22Rv1 (cell line): ENCODE measurements around the gene ABHD6.
"Not testable (repeated sequence)": the region's sequence is repeated elsewhere in the genome, so short reads cannot be mapped to it uniquely, and the experiment has no call there.

Experiments used
- H3K27ac ChIP-seq: fragments of 450-650 bp; 2 replicates; pipeline ENCODE4 v1.5.1; 2017
- ZFX ChIP-seq: fragments of 450-650 bp; IDR thresholded peaks from 2 replicates; pipeline ENCODE4 v1.6.1; 2017; ENCODE audit warnings: antibody characterized with exemption, borderline replicate concordance
- TF ChIP-seq, protein P1 (sequence below): fragments of 450-650 bp; IDR thresholded peaks from 2 replicates; pipeline ENCODE4 v1.5.1; 2017; ENCODE audit warnings: mild to moderate bottlenecking

The ABHD6 gene

DNA sequence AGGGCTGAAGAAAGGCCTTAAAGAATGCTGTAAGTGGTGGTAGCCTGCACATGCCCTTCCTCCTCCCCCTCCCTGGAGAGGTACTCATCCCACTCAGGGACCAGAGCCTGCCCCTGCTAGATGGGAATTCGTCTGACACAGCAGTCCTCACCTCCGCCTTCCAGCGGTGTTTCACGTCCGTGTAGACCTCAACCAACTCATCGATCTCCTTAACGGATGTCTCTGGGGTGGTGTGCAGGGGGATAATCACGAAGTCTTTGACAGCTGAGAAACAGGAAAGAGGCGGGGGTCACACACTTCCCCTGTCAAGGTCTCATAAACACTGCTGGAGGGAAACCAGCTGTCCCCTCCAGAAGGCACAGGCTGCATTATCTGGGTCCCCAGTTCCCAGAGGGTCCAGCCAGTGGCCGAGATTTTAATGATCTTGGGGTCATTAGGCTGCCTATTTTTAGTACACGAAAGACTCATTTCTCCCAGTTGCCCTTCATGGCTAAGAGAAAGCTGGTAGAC, 36.7 kb upstream of the ABHD6 start:
- TF ChIP-seq, protein P1, sequence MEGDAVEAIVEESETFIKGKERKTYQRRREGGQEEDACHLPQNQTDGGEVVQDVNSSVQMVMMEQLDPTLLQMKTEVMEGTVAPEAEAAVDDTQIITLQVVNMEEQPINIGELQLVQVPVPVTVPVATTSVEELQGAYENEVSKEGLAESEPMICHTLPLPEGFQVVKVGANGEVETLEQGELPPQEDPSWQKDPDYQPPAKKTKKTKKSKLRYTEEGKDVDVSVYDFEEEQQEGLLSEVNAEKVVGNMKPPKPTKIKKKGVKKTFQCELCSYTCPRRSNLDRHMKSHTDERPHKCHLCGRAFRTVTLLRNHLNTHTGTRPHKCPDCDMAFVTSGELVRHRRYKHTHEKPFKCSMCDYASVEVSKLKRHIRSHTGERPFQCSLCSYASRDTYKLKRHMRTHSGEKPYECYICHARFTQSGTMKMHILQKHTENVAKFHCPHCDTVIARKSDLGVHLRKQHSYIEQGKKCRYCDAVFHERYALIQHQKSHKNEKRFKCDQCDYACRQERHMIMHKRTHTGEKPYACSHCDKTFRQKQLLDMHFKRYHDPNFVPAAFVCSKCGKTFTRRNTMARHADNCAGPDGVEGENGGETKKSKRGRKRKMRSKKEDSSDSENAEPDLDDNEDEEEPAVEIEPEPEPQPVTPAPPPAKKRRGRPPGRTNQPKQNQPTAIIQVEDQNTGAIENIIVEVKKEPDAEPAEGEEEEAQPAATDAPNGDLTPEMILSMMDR, result no peak
- TF ChIP-seq ZFX, result no peak
- no peak overlapping the region for H3K27ac ChIP-seq

DNA sequence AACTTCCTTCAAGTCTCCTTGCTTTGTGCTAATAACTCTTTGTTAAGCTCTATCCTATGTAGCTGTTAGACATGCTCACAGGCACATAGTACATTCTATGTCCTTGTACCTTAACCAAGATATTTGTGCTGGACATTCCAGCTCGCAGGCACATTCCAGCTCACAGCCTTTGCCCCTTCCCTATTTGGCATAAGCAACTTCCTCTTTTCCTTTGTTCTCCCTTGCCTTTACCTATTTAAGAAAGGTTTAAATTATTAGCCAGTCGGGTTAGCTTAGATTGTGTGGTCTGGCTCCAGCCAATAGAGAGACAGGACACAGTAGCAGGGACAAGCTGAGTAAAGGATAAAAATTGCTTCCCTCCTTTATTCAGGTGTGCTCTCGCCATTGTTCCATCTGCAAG, 36.1 kb upstream of the ABHD6 start:
- H3K27ac ChIP-seq, result not testable (repeated sequence)

DNA sequence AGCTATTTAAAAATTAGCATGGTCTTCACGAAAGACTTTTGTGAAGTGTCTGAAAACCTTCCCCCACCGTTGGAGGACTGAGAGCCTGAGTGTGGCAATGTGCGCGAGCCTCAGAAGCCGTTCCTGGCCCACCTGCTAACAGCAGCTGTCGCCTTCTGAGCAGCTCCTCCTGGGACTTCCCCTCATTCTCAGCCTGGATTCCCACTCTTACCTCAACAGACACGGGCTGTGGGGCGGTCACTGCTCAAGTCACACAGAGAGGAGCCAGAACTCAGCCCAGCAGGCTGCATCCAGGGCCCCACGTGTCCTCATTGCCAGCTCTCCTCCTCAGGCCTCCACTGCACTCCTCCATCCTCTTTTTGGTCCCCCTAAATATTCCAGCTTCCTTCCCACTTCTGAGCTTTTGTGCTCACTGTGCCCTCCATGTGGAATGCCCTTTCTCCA, 34.7 kb upstream of the ABHD6 start:
- H3K27ac ChIP-seq, result no peak overlapping the region
- TF ChIP-seq, protein P1, result no peak
- no peak for TF ChIP-seq ZFX

DNA sequence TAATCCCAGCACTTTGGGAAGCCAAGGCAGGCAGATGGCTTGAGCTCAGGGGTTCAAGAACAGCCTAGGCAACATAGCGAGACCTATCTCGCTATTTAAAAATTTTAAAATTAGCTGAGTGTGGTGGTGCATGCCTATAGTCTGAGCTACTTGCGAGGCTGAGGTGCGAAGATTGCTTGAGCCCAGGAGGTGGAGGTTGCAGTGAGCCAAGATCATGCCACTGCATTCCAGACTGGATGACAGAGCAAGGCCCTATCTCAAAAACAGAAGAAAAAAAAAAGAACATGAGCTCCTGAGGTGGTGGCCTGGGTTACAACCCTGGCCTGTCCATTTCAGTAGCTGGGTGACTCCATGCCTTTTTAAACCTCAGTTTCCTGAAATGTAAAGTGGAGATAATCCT, 34.1 kb upstream of the ABHD6 start:
- TF ChIP-seq, protein P1, result no peak
- no peak for TF ChIP-seq ZFX
- H3K27ac ChIP-seq, result no peak overlapping the region

DNA sequence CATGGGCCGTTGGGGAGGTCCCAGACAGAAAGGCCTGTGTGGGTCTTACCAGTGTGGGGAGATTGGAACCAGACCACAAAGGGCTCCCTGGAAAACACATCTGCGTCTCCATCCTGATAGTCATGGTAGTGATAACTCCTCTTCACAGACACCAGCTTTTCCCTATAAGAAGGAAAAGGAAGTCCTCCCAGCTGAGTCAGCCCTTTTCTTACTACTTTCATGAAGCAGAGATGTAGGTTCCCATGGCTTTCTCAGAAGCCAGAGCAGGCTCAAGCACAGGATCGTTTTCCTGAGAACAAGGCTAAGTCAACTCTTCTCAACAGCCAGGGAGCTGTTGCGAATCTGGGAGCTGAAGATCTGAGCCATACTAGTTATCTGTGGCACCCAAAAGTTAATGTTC, 32.9 kb upstream of the ABHD6 start:
- TF ChIP-seq, protein P1, result no peak
- no peak for TF ChIP-seq ZFX
- no peak overlapping the region for H3K27ac ChIP-seq

DNA sequence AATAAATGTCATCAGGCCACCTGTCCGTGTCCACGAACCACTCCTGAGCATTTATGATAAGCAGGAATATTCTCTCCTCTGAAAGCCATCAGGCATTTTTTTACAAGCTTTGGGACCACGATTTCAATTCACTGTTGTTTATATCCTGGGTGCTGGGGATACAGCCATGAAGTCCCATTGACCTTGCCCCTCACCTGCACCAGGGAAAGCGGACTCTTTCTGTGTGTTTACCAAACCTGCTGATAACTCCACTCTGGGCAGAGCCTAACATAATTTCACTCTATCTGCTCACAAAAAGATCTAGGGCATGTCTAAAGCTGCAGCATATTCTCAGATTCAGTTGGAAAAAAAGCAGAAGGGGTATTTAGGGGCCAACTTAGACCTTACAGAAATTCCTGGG, 31.6 kb upstream of the ABHD6 start:
- no peak for TF ChIP-seq ZFX
- TF ChIP-seq, protein P1, result no peak
- no peak overlapping the region for H3K27ac ChIP-seq

DNA sequence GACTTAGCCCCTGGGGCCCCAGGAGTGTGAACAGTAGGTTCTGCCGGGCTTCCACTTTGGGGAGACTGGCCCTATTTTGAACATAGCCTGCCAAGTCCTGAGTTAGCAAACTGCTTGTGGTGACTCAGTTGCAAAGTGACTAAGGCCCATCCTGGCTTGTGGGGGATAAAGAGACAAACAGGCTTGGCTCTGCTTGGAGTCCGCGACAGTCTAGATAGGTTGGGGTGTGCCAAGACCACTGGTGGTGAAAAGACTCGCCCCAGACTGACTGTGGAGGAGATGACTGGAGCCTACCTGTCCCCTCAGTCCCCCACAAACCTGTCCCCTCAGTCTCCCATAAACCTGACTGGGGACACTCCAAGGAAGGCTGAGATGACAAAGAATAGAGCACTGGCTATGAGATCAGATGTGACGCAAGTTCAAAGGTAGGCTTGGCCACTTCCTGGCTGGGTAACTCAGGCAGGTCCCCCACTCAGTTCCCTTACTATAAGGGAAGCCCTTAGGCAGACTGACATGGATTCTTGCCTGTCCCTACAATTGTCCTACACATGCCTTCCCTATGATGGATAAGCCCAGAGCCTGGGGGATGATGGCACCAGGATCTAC, 31.1 kb upstream of the ABHD6 start:
- H3K27ac ChIP-seq, result no peak overlapping the region
- TF ChIP-seq, protein P1, result no peak
- no peak for TF ChIP-seq ZFX

DNA sequence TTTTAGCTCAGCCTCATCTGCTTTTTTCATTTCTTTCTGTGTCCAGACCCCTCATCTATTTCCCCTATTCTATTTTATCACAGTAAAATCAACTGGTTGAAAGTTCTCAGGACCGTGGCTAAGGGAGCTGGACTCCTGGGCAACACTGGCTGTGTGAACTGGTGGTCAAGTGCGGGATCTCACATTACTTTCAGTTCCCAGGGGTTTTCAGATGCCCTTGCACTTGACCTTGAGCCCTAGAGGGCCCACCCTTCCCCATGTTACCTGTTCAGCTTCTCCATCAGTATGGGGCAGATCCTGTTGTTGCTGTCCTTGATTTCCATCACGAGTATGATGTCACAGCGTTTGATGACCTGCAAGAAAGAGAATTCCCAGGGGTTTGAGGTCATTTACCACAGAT, 29.6 kb upstream of the ABHD6 start:
- TF ChIP-seq, protein P1, result no peak
- TF ChIP-seq ZFX, result no peak

More for the DNA sequence above, 29.6 kb upstream of the ABHD6 start:
- H3K27ac ChIP-seq, result no peak overlapping the region
